Tibial artery (tissue), 4 donors: ENCODE measurements around the gene NPAS3.

Experiments used
- DNase-seq, 2 donors: peaks; one replicate each; pipeline ENCODE4 v3.0.0-alpha.2; 2019
- H3K27ac ChIP-seq, 2 donors: fragments of 200-600 bp; sonication (generic) in 1 of 2; 1 replicate in 1 of 2; 2 replicates in 1 of 2; pipeline ENCODE4 v1.5.1; 2018 to 2019; ENCODE audit warnings: mild to moderate bottlenecking in 1 of 2
- H3K27me3 ChIP-seq, 2 donors: fragments of 200-600 bp; sonication (generic) in 1 of 2; one replicate each; pipeline versions ENCODE4 v1.5.1 to v1.6.0; 2016 to 2019
- H3K36me3 ChIP-seq, 3 donors: fragments of 200-600 bp; sonication (generic) in 2 of 3; one replicate each; pipeline ENCODE4 v1.5.1; 2016 to 2019; ENCODE audit warnings: mild to moderate bottlenecking in 2 of 3
- H3K4me1 ChIP-seq, 4 donors: fragments of 200-600 bp; sonication (generic) in 2 of 4; 1 replicate in 3 of 4; 2 replicates in 1 of 4; pipeline ENCODE4 v1.5.1; 2016 to 2019
- H3K4me3 ChIP-seq, 2 donors: fragments of 200-600 bp; sonication (generic) in 1 of 2; 1 replicate in 1 of 2; 2 replicates in 1 of 2; pipeline ENCODE4 v1.5.1; 2018 to 2019; ENCODE audit warnings: mild to moderate bottlenecking in 2 of 2
- H3K9me3 ChIP-seq, 3 donors: fragments of 200-600 bp; sonication (generic) in 1 of 3; one replicate each; pipeline ENCODE4 v1.5.1; 2016 to 2019
- CTCF ChIP-seq, 2 experiments: fragments of 200-600 bp in 1 of 2; fragments of 450-650 bp in 1 of 2; IDR thresholded peaks; one replicate each; pipeline ENCODE4 v1.5.1; 2017 to 2019; ENCODE audit warnings: antibody characterized with exemption in 2 of 2, mild to moderate bottlenecking in 1 of 2, moderate library complexity in 1 of 2
- intact Hi-C: fragments of 100-400 bp; cut with DNase I; formaldehyde crosslinking; loops from one replicate; pipeline ENCODE4 v1.15.0; 2023; ENCODE audit warnings: low total_unique reads

NPAS3 gene

GRCh38 chr14:33273978-33274377, 335.3 kb downstream of the NPAS3 start:
- Histone ChIP-seq H3K9me3 (no peaks in the 10 kb centered on the region), H3K27ac (no peak overlapping the region), H3K27me3 (no peaks in the 10 kb centered on the region), H3K4me3 (no peak overlapping the region), H3K36me3 (no peaks in the 10 kb centered on the region), H3K4me1 (no peaks in the 10 kb centered on the region)
- intact Hi-C loops, result no loop called here
- TF ChIP-seq CTCF (IDR thresholded peaks at IDR 0.05), result no peak
- DNase-seq, result no peak

- intact Hi-C loops, result no loop called here
- H3K36me3 ChIP-seq, result no peaks in the 10 kb centered on the region
- TF ChIP-seq CTCF (IDR thresholded peaks at IDR 0.05), result no peak
- no peaks in the 10 kb centered on the region for H3K9me3 ChIP-seq
- no peaks in the 10 kb centered on the region for H3K4me1 ChIP-seq
- no peak overlapping the region for H3K4me3 ChIP-seq
- H3K27me3 ChIP-seq, result no peaks in the 10 kb centered on the region
- DNase-seq, result no peak
- no peak overlapping the region for H3K27ac ChIP-seq
Observed at GRCh38 chr14:33275879-33276278, 337.2 kb downstream of the NPAS3 start.

GRCh38 chr14:33279865-33280264, 341.2 kb downstream of the NPAS3 start:
- Histone ChIP-seq H3K27me3 (no peaks in the 10 kb centered on the region), H3K4me1 (no peaks in the 10 kb centered on the region), H3K27ac (no peak overlapping the region), H3K4me3 (no peak overlapping the region), H3K36me3 (no peaks in the 10 kb centered on the region), H3K9me3 (no peaks in the 10 kb centered on the region)
- TF ChIP-seq CTCF (IDR thresholded peaks at IDR 0.05), result no peak
- DNase-seq, result no peak
- intact Hi-C loops, result no loop called here

- no peak for TF ChIP-seq CTCF (IDR thresholded peaks at IDR 0.05)
- no peak for DNase-seq
- H3K4me3 ChIP-seq, result no peak overlapping the region
- no peaks in the 10 kb centered on the region for H3K9me3 ChIP-seq
- intact Hi-C loops, result no loop called here
- no peaks in the 10 kb centered on the region for H3K4me1 ChIP-seq
- no peaks in the 10 kb centered on the region for H3K36me3 ChIP-seq
- no peaks in the 10 kb centered on the region for H3K27me3 ChIP-seq
- no peak overlapping the region for H3K27ac ChIP-seq
Observed at GRCh38 chr14:33280646-33281045, 342.0 kb downstream of the NPAS3 start.

- Histone ChIP-seq H3K27ac (no peak overlapping the region), H3K4me1 (no peaks in the 10 kb centered on the region), H3K9me3 (no peaks in the 10 kb centered on the region), H3K4me3 (no peak overlapping the region), H3K36me3 (no peaks in the 10 kb centered on the region), H3K27me3 (no peaks in the 10 kb centered on the region)
- DNase-seq, result no peak
- no peak for TF ChIP-seq CTCF (IDR thresholded peaks at IDR 0.05)
- intact Hi-C loops, result no loop called here
Observed at GRCh38 chr14:33282331-33283230, 343.9 kb downstream of the NPAS3 start.
